Regular cardiac myocyte (primary cell): Measurements from ENCODE around the gene TEN1. TPM values are rescaled to one million over a fixed set of nuclear protein-coding genes. Genes with fewer than 3 reads are reported as not detected.

Experiments
- total RNA-seq: library from RNA; depleted of rRNA; stranded (reverse); fragments of >200 nt; gene quantifications from 2 replicates; pipeline ENCODE4 v1.2.3, GENCODE V29; 2014

Gene TEN1
- 8.2 and 8.6 TPM in 2 replicates for total RNA-seq

GRCh38 chr17:75978938-75979704 lies at the start of gene TEN1, which contains the start of gene ACOX1:
TEN1 (plus strand) TSS chr17:75979240; CDS start chr17:75986193, 6,953 bp downstream.
ACOX1 (minus strand) TSS chr17:75979166; CDS start chr17:75979073, 93 bp downstream.

GRCh38 chr17:75940727-75941441 lies 38.2 kb upstream of the TEN1 start, which contains the start of gene FBF1:
FBF1 (minus strand) TSS chr17:75941042; CDS start chr17:75938149, 2,893 bp downstream.

GRCh38 chr17:76000755-76001521 lies 21.9 kb downstream of the TEN1 start, which contains the start of gene CDK3:
CDK3 (plus strand) TSS chr17:76000855; CDS start chr17:76001426, 571 bp downstream.

DNA sequence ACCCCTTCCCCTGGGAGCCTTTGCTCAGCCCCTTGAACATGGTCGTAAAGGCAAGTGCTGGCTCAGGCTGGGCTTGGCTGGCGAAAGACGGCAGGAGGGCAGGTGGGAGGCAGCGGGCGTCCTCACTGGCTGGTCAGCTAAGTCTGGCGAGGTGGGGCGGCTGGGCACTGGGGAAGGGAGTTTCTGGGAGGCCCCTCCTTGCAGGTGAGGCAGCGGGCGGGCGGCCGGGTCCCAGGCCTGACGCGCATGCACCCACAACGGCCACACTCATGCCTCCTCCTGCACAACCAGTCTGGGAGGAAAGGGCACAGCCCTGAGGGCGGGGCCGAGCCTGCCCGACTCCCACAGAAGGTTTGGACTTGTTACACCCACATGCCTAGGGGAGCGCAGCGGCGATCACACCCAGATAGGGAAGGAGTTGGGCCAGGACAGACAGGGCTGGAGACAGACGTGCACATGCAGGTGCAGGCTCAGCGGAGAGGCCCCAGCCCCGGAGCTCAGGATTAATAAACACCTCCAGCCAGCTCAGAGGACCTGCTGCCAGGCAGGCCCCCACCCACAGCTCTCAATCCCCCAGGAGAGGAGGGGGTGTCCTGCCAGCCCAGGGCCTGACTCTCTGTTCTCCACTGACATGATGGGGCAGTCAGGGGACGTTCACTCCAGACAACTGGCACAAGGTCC lies 48.3 kb downstream of the TEN1 start, which contains the start of gene EVPL:
Gene EVPL (minus strand): TSS at position 148 of the 681 bp plus-strand sequence. CDS start 108 bp downstream, at position 40.

Other genes with a start within 250 kb of the TEN1 start
- gene GALK1, start 214.0 kb upstream of the TEN1 start, total RNA-seq = 29.3 and 49.1 TPM in 2 replicates
- 8.2 and 9.4 TPM in 2 replicates for gene UNK, start 194.4 kb upstream of the TEN1 start, total RNA-seq
- gene UNC13D, start 134.8 kb upstream of the TEN1 start, total RNA-seq = 0.19 and 0.85 TPM in 2 replicates
- 19.4 and 23.1 TPM in 2 replicates for gene WBP2, start 123.9 kb upstream of the TEN1 start, total RNA-seq
- 7.7 and 14.1 TPM in 2 replicates for gene TRIM47, start 100.7 kb upstream of the TEN1 start, total RNA-seq
- gene TRIM65, start 82.3 kb upstream of the TEN1 start, total RNA-seq = 13.5 and 17.6 TPM in 2 replicates
- gene MRPL38, start 74.4 kb upstream of the TEN1 start, total RNA-seq = 25.9 and 28.2 TPM in 2 replicates
- gene FBF1, start 38.2 kb upstream of the TEN1 start, total RNA-seq = 15.0 and 21.7 TPM in 2 replicates
- gene ACOX1, start 74 bp upstream of the TEN1 start, total RNA-seq = 52.4 and 54.8 TPM in 2 replicates
- gene CDK3, start 21.6 kb downstream of the TEN1 start, total RNA-seq = 0.28 and 0.38 TPM in 2 replicates
- under 0.01 TPM in 2 replicates for gene EVPL, start 48.1 kb downstream of the TEN1 start, total RNA-seq
- 25.1 and 42.2 TPM in 2 replicates for gene SRP68, start 93.3 kb downstream of the TEN1 start, total RNA-seq
- gene GALR2, start 95.5 kb downstream of the TEN1 start, total RNA-seq = under 0.01 TPM in 1 of 2 replicates, not detected in the other
- gene ZACN, start 99.9 kb downstream of the TEN1 start, total RNA-seq = not detected in 2 replicates
- gene EXOC7, start 124.5 kb downstream of the TEN1 start, total RNA-seq = 82.9 and 87.0 TPM in 2 replicates
- gene FOXJ1, start 162.0 kb downstream of the TEN1 start, total RNA-seq = not detected in 2 replicates